Activated CD8-positive, alpha-beta T cell treated with anti-CD3 and anti-CD28 coated beads for 36 hours (primary cell): ENCODE data around the gene SHROOM3. TPM values are rescaled to one million over a fixed set of nuclear protein-coding genes. Genes with fewer than 3 reads are reported as not detected.

Experiments
- ATAC-seq: fragments of 200-7000 bp; cut with Tn5 transposase; one replicate; pipeline ENCODE4 v1.10.0; 2021; ENCODE audit warnings: mild to moderate bottlenecking, moderate library complexity
- CTCF ChIA-PET: fragments of 350-600 bp; sonication (Branson Sonifier 250); formaldehyde crosslinking; loops from one replicate; lab custom pipeline; 2021; ENCODE audit warnings: antibody characterized with exemption; lab: Charles Lee
- POLR2A ChIA-PET: fragments of 350-600 bp; sonication (Branson Sonifier 250); formaldehyde crosslinking; loops from one replicate; lab custom pipeline; 2021; ENCODE audit warnings: antibody characterized with exemption; lab: Charles Lee
- DNase-seq: peaks from one replicate; pipeline ENCODE4 v3.0.0-alpha.2; 2020
- H3K27ac Mint-ChIP-seq: one replicate; pipeline ENCODE4 v1.8.0; 2021; ENCODE audit warnings: mild to moderate bottlenecking, mixed read lengths
- H3K27me3 Mint-ChIP-seq: one replicate; pipeline ENCODE4 v1.8.0; 2021; ENCODE audit warnings: mixed read lengths
- H3K36me3 Mint-ChIP-seq: one replicate; pipeline ENCODE4 v1.8.0; 2021; ENCODE audit warnings: low read depth, mixed read lengths
- H3K4me1 Mint-ChIP-seq: one replicate; pipeline ENCODE4 v1.8.0; 2021; ENCODE audit warnings: low read depth, mixed read lengths
- H3K4me3 Mint-ChIP-seq: one replicate; pipeline ENCODE4 v1.8.0; 2021; ENCODE audit warnings: mild to moderate bottlenecking, moderate library complexity, mixed read lengths
- H3K9me3 Mint-ChIP-seq: one replicate; pipeline ENCODE4 v1.8.0; 2021; ENCODE audit warnings: mixed read lengths
- CTCF ChIP-seq: fragments of 200-600 bp; IDR thresholded peaks from one replicate; pipeline ENCODE4 v1.8.0; 2022; ENCODE audit warnings: antibody characterized with exemption, mild to moderate bottlenecking
- intact Hi-C: fragments of 100-400 bp; cut with micrococcal nuclease; formaldehyde crosslinking; loops from one replicate; pipeline ENCODE4 v1.10.0; 2022
- microRNA-seq: library from miRNA; unstranded; fragments of <30 nt; microRNA quantifications from one replicate; pipeline ENCODE4 v1.2.0, GENCODE V29; 2022; ENCODE audit warnings: borderline microRNAs expressed, borderline replicate concordance
- total RNA-seq, 2 experiments: library from RNA; stranded (reverse); gene quantifications; one replicate each; pipeline ENCODE4 v1.2.3, GENCODE V29; 2021

SHROOM3 gene
- total RNA-seq, 2 experiments from 2014 or later, result not detected

DNA sequence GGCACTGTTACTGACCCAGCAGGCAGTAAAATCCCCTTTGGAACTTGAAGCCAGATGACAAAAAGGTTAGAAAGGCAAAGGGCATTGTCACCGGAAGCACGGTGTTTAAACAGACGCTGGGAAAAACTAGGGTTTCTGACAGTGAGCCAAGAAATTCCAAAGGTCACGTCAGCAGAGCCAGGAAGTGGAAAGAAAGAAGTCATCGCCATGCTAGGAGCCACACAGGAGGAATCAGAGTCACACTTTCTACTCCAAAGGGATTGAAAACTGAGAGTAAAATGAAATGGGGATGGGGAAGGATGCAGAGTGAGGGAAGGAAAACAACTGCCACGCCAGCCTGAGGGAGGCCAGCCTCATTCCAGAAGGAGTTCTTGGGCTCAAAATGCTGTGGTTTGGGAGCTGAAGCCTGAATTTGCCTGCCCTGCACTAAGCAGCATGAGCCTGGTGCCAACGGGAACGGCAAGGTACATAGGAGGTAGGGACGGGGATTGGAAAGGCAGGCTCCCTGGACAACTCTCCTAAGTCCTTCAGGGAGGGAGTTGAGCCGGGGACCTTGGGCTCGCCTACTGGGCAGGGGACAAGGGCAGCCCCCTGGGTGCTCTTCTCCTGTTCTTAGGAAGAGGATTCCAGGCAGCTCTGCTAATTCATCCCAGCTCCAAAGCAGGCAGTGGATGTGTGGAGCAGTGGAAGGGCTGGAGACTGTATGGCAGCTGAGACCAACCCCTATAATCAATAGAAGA is 396.1 kb downstream of the SHROOM3 start:
- DNase-seq, result no peak
- peaks cover 1% of the 10 kb centered on the region for H3K27me3 Mint-ChIP-seq
- TF ChIP-seq CTCF, result no peak
- H3K4me1 Mint-ChIP-seq, result no peaks in the 10 kb centered on the region
- CTCF ChIA-PET, result no interaction called here
- POLR2A ChIA-PET, result no interaction called here
- H3K9me3 Mint-ChIP-seq, result no peaks in the 10 kb centered on the region
- H3K36me3 Mint-ChIP-seq, result no peaks in the 10 kb centered on the region
- no peak for ATAC-seq
- H3K4me3 Mint-ChIP-seq, result no peak overlapping the region
- no peak overlapping the region for H3K27ac Mint-ChIP-seq
- intact Hi-C loops, result no loop called here

GRCh38 chr4:76831711-76832373 is 396.8 kb downstream of the SHROOM3 start:
- H3K27ac Mint-ChIP-seq, result no peak overlapping the region
- H3K27me3 Mint-ChIP-seq, result peaks cover 1% of the 10 kb centered on the region
- H3K4me1 Mint-ChIP-seq, result no peaks in the 10 kb centered on the region
- no peak for TF ChIP-seq CTCF
- no peak overlapping the region for H3K4me3 Mint-ChIP-seq
- ATAC-seq (no peak), DNase-seq (no peak)
- CTCF ChIA-PET, result no interaction called here
- POLR2A ChIA-PET, result interaction anchor here (1.0 kb wide), 1 partner anchor 10 kb away, joined by 3 read pairs; no protein-coding TSS in a partner anchor
- no peaks in the 10 kb centered on the region for H3K9me3 Mint-ChIP-seq
- H3K36me3 Mint-ChIP-seq, result no peaks in the 10 kb centered on the region
- intact Hi-C loops, result no loop called here

Small RNA genes lying within 50 kb of the gene (microRNA-seq; reads per million reads assigned to microRNA genes)
- gene MIR4450 (not detected), gene MIR548AH (not detected)

Other genes starting within 250 kb of the SHROOM3 start
- gene SCARB2, start 221.4 kb upstream of the SHROOM3 start, total RNA-seq, result 1 to 10 TPM; 2.6 to 3.1 TPM
- gene FAM47E, start 183.5 kb upstream of the SHROOM3 start, total RNA-seq, result not detected
- gene STBD1, start 128.5 kb upstream of the SHROOM3 start, total RNA-seq, result under 1 TPM; 0.18 to 0.29 TPM
- not detected for gene CCDC158, start 14.1 kb upstream of the SHROOM3 start, total RNA-seq